CD4-positive, alpha-beta memory T cell (primary cell): Measurements from ENCODE around the gene TPST2. TPM values are rescaled to one million over a fixed set of nuclear protein-coding genes. Genes with fewer than 3 reads are reported as not detected.
A peak's percentile ranks its signal among the peaks of the same experiment; 100 is the strongest.
"Not testable (repeated sequence)": the region's sequence is repeated elsewhere in the genome, so short reads cannot be mapped to it uniquely, and the experiment has no call there.

Source experiments
- CTCF ChIA-PET: fragments of 350-600 bp; sonication (Branson Sonifier 250); formaldehyde crosslinking; loops from one replicate; lab custom pipeline; 2021; ENCODE audit warnings: inconsistent platforms; ENCODE audit not compliant: partially characterized antibody; lab: Charles Lee
- POLR2A ChIA-PET: fragments of 350-600 bp; sonication (Branson Sonifier 250); formaldehyde crosslinking; loops from one replicate; lab custom pipeline; 2021; ENCODE audit not compliant: partially characterized antibody; lab: Charles Lee
- DNase-seq, 5 donors: peaks; one replicate each; pipeline versions ENCODE4 v3.0.0 to v3.0.0-alpha.2; 2020 to 2022; ENCODE audit warnings: mixed read lengths in 1 of 5
- H3K27ac ChIP-seq: one replicate; pipeline ENCODE4 v1.7.0; 2013; ENCODE audit warnings: low read depth, low read length
- H3K27me3 ChIP-seq: 2 replicates; pipeline ENCODE4 v1.7.0; 2013; ENCODE audit warnings: mild to moderate bottlenecking, low read length, moderate library complexity; ENCODE audit not compliant: insufficient read depth
- H3K36me3 ChIP-seq: 2 replicates; pipeline ENCODE4 v1.7.0; 2013; ENCODE audit warnings: mild to moderate bottlenecking, low read length, moderate library complexity; ENCODE audit not compliant: insufficient read depth
- H3K4me1 ChIP-seq: 2 replicates; pipeline ENCODE4 v1.7.0; 2013; ENCODE audit warnings: mild to moderate bottlenecking, low read length, moderate library complexity; ENCODE audit not compliant: insufficient read depth
- H3K4me3 ChIP-seq, 2 donors: one replicate each; pipeline ENCODE4 v1.7.0; 2013; ENCODE audit warnings: low read length in 2 of 2, mild to moderate bottlenecking in 1 of 2
- H3K9me3 ChIP-seq, 2 donors: one replicate each; pipeline ENCODE4 v1.7.0; 2013; ENCODE audit warnings: low read length in 2 of 2, control low read depth in 1 of 2; ENCODE audit not compliant: control insufficient read depth in 1 of 2
- H3K27ac Mint-ChIP-seq, 7 donors: one replicate each; pipeline ENCODE4 v1.8.0; 2020 to 2021; ENCODE audit warnings: mixed read lengths in 7 of 7, mild to moderate bottlenecking in 6 of 7, inconsistent platforms in 3 of 7, moderate library complexity in 3 of 7
- H3K27me3 Mint-ChIP-seq, 2 donors: one replicate each; pipeline ENCODE4 v1.8.0; 2020 to 2021; ENCODE audit warnings: mixed read lengths in 2 of 2
- H3K36me3 Mint-ChIP-seq, 2 donors: one replicate each; pipeline ENCODE4 v1.8.0; 2020 to 2021; ENCODE audit warnings: mixed read lengths in 2 of 2, inconsistent platforms in 1 of 2, mild to moderate bottlenecking in 1 of 2
- H3K4me1 Mint-ChIP-seq, 4 donors: one replicate each; pipeline ENCODE4 v1.8.0; 2020 to 2021; ENCODE audit warnings: mixed read lengths in 4 of 4, mild to moderate bottlenecking in 1 of 4
- H3K4me3 Mint-ChIP-seq, 8 donors: one replicate each; pipeline ENCODE4 v1.8.0; 2020 to 2021; ENCODE audit warnings: mixed read lengths in 8 of 8, mild to moderate bottlenecking in 7 of 8, moderate library complexity in 6 of 8, inconsistent platforms in 3 of 8
- H3K9me3 Mint-ChIP-seq, 8 donors: one replicate each; pipeline ENCODE4 v1.8.0; 2020 to 2021; ENCODE audit warnings: mixed read lengths in 8 of 8, mild to moderate bottlenecking in 5 of 8, inconsistent platforms in 3 of 8, moderate library complexity in 1 of 8
- intact Hi-C: fragments of 100-400 bp; cut with micrococcal nuclease; formaldehyde crosslinking; loops from one replicate; pipeline ENCODE4 v1.15.1; 2023
- polyA plus RNA-seq, 2 donors: library from polyadenylated mRNA; unstranded; fragments of 300-500 nt; fragmentation: Illumina TruSeq; gene quantifications; one replicate each; pipeline ENCODE4 v1.2.3, GENCODE V29; 2021
- total RNA-seq, 2 experiments: library from RNA; stranded (reverse); gene quantifications; one replicate each; pipeline ENCODE4 v1.2.3, GENCODE V29; 2021

TPST2 gene
- total and polyA plus RNA-seq, 4 experiments from 2014 or later: 23.9 to 47.8 (median 37.2) TPM

GRCh38 chr22:26617271-26618199 lies 27.6 kb upstream of the TPST2 start, which contains the start of gene CRYBB1:
Gene CRYBB1 (minus strand): TSS chr22:26618027. CDS start chr22:26616319, 1,708 bp downstream.
- H3K4me1 ChIP-seq: no peaks in the 10 kb centered on the region
- Mint-ChIP-seq H3K9me3 (peaks cover 0 to 2% (median 0%) of the 10 kb centered on the region in 8 donors), H3K4me1 (peaks cover 0 to 9% (median 3%) of the 10 kb centered on the region in 4 donors), H3K27ac (peak within 1 kb of the TSS in 4 of 7 donors; percentile 41 to 88 (median 58)), H3K4me3 (no peak within 1 kb of the TSS), H3K27me3 (peaks cover 0 to 3% of the 10 kb centered on the region in 2 donors), H3K36me3 (no peaks in the 10 kb centered on the region)
- ChIA-PET CTCF (no interaction called here), POLR2A (no interaction called here)
- no peak within 1 kb of the TSS for H3K27ac ChIP-seq
- H3K9me3 ChIP-seq: no peaks in the 10 kb centered on the region
- no peak within 1 kb of the TSS for H3K4me3 ChIP-seq
- H3K36me3 ChIP-seq: no peaks in the 10 kb centered on the region
- intact Hi-C loops: no loop called here
- no peaks in the 10 kb centered on the region for H3K27me3 ChIP-seq
- no peak for DNase-seq

DNA sequence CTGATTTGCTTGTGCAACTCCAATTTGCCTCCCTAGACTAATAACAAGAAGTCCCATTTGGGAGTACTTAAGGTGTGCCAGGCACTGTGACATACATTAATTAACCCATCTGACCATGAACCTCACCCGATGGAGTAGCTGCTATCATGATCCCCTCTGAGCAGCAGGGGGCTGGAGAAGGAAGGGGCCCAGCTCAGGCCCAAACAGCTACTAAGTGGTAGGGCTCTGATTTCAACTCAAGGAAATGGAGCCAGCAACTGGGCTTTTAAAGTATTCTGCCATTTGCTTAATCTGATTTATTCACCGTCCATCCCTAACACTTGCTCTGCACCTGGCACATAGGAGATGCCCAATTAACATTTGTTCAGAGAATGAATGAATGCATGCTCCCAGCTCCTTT lies 26.7 kb upstream of the TPST2 start:
- H3K27ac ChIP-seq: no peak overlapping the region
- no peaks in the 10 kb centered on the region for H3K36me3 Mint-ChIP-seq
- ChIA-PET CTCF (no interaction called here), POLR2A (interaction anchor here (0.7 kb wide), 1 partner anchor 24 kb away, joined by 3 read pairs; no protein-coding TSS in a partner anchor)
- H3K4me1 Mint-ChIP-seq: peaks cover 0 to 10% (median 3%) of the 10 kb centered on the region in 4 donors
- no peak overlapping the region for H3K4me3 ChIP-seq
- no peak for DNase-seq
- H3K9me3 ChIP-seq: no peaks in the 10 kb centered on the region
- H3K9me3 Mint-ChIP-seq: peaks cover 0 to 2% (median 0%) of the 10 kb centered on the region in 8 donors
- intact Hi-C loops: no loop called here
- H3K4me3 Mint-ChIP-seq: no peak overlapping the region
- H3K4me1 ChIP-seq: no peaks in the 10 kb centered on the region
- no peaks in the 10 kb centered on the region for H3K27me3 ChIP-seq
- H3K27me3 Mint-ChIP-seq: peaks cover 0 to 3% of the 10 kb centered on the region in 2 donors
- H3K36me3 ChIP-seq: no peaks in the 10 kb centered on the region
- peak overlapping the region in 1 of 7 donors; percentile 6 for H3K27ac Mint-ChIP-seq

DNA sequence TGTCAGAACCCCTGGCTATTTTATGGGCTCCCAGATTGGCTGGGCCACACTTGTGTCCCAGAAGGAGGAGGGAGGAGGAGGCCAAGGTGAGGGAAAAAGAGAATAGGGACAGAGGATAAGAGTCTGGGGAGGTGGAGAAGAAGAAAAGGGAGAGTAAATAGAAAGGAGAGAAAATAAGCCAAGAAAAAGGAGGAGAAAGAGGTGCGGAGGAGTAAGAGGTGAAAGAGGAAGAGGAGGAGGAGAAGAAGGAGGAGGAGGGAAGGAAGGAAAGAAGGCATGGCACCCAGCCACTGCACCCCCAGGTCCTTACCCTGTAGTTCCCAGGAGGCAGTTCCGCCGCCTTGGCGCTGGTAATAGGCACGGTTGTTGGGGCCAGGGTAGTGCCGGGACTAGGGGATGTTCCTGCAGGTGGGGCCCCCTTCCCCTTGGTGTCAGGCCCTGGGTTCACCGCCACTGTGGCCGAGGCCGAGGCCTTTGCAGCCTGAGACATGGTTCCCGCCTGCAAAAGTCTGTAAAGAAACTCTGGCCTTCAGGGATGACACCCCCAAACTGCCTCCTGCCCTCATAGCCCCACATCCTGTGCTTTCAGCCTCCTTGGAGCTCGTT lies 26.0 kb upstream of the TPST2 start:
- no peak overlapping the region for H3K27ac ChIP-seq
- DNase-seq: no peak
- H3K4me1 ChIP-seq: peaks cover 3% of the 10 kb centered on the region
- no peak overlapping the region for H3K4me3 Mint-ChIP-seq
- peaks cover 0 to 2% (median 0%) of the 10 kb centered on the region in 8 donors for H3K9me3 Mint-ChIP-seq
- H3K27me3 ChIP-seq: no peaks in the 10 kb centered on the region
- H3K27ac Mint-ChIP-seq: no peak overlapping the region
- no peaks in the 10 kb centered on the region for H3K36me3 Mint-ChIP-seq
- ChIA-PET POLR2A (interaction anchor here (0.7 kb wide), 1 partner anchor 23 kb away, joined by 3 read pairs; no protein-coding TSS in a partner anchor), CTCF (no interaction called here)
- H3K27me3 Mint-ChIP-seq: peaks cover 0 to 3% of the 10 kb centered on the region in 2 donors
- no peaks in the 10 kb centered on the region for H3K36me3 ChIP-seq
- no peaks in the 10 kb centered on the region for H3K9me3 ChIP-seq
- intact Hi-C loops: no loop called here
- no peak overlapping the region for H3K4me3 ChIP-seq
- H3K4me1 Mint-ChIP-seq: peaks cover under 1 to 10% (median 3%) of the 10 kb centered on the region in 4 donors

GRCh38 chr22:26615149-26615548 lies 25.2 kb upstream of the TPST2 start:
- Mint-ChIP-seq H3K4me1 (peaks cover 8 to 18% (median 9%) of the 10 kb centered on the region in 4 donors), H3K27ac (no peak overlapping the region), H3K9me3 (peaks cover 0 to 2% (median 0%) of the 10 kb centered on the region in 8 donors), H3K27me3 (peaks cover 0 to 3% of the 10 kb centered on the region in 2 donors), H3K4me3 (no peak overlapping the region), H3K36me3 (no peaks in the 10 kb centered on the region)
- Histone ChIP-seq H3K27me3 (no peaks in the 10 kb centered on the region), H3K4me3 (no peak overlapping the region), H3K9me3 (no peaks in the 10 kb centered on the region), H3K36me3 (no peaks in the 10 kb centered on the region), H3K4me1 (peaks cover 10% of the 10 kb centered on the region), H3K27ac (no peak overlapping the region)
- no peak for DNase-seq
- intact Hi-C loops: no loop called here
- ChIA-PET POLR2A (no interaction called here), CTCF (no interaction called here)

DNA sequence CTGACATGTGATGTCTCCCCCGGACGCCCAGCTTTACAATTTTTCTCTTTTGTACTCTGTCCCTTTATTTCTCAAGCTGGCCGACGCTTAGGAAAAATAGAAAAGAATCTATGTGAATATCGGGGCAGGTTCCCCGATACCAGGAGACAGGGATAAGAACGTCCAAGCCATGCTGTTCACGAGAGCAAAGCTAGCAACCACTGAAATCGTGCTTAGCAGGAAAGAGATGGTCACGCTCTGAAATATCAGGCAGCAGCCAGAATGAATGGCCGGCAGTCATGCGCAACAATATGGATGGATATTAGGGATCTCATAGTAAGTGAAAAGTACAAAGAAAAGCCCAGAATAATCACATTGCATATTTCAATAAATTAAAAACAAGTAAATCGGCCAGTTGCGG lies 24.4 kb upstream of the TPST2 start:
- H3K4me3 ChIP-seq: no peak overlapping the region
- H3K36me3 Mint-ChIP-seq: no peaks in the 10 kb centered on the region
- DNase-seq: no peak
- H3K9me3 Mint-ChIP-seq: peaks cover 0 to 2% (median 0%) of the 10 kb centered on the region in 8 donors
- H3K9me3 ChIP-seq: no peaks in the 10 kb centered on the region
- no peaks in the 10 kb centered on the region for H3K27me3 ChIP-seq
- peaks cover 19% of the 10 kb centered on the region for H3K4me1 ChIP-seq
- H3K27me3 Mint-ChIP-seq: peaks cover 0 to 3% of the 10 kb centered on the region in 2 donors
- peaks cover 15 to 26% (median 17%) of the 10 kb centered on the region in 4 donors for H3K4me1 Mint-ChIP-seq
- no peaks in the 10 kb centered on the region for H3K36me3 ChIP-seq
- intact Hi-C loops: no loop called here
- ChIA-PET CTCF (no interaction called here), POLR2A (no interaction called here)
- H3K4me3 Mint-ChIP-seq: no peak overlapping the region
- no peak overlapping the region for H3K27ac ChIP-seq
- peak overlapping the region in 1 of 7 donors; percentile 35 for H3K27ac Mint-ChIP-seq

- Mint-ChIP-seq H3K4me1 (peaks cover 17 to 32% (median 19%) of the 10 kb centered on the region in 4 donors), H3K27ac (peak overlapping the region in 1 of 7 donors; percentile 35)
- H3K9me3 Mint-ChIP-seq, H3K4me3 ChIP-seq, CTCF ChIA-PET, H3K9me3 ChIP-seq, intact Hi-C loops, H3K36me3 ChIP-seq, POLR2A ChIA-PET, H3K27me3 ChIP-seq, H3K27ac ChIP-seq, H3K27me3 Mint-ChIP-seq, DNase-seq, H3K4me3 Mint-ChIP-seq, H3K36me3 Mint-ChIP-seq: not testable (repeated sequence)
- peaks cover 21% of the 10 kb centered on the region for H3K4me1 ChIP-seq
Observed at GRCh38 chr22:26613753-26614152, 23.8 kb upstream of the TPST2 start.

DNA sequence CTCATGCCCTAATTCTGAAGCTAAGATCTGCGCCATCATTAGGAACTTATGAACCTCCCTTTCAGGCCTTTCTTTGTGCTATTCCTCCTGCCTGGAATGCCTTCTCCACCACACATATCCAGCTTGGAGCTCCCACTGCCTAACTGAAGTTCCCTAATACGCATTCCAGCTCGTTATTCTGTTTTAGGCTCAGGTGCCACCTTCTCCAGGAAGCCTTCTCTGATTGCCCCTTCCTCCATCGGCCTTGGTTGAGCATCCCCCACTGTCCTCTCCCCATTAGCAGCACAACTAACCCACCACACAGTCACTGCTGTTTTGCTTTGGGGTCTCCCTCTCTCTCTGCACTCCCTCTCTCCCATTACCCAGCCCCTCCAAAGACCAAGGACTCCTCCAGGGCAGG lies 22.7 kb upstream of the TPST2 start:
- peaks cover 0 to 3% of the 10 kb centered on the region in 2 donors for H3K27me3 Mint-ChIP-seq
- ChIA-PET POLR2A (no interaction called here), CTCF (interaction anchor here (1.4 kb wide), 1 partner anchor 12 kb away, joined by 3 read pairs; no protein-coding TSS in a partner anchor)
- Histone ChIP-seq H3K27me3 (no peaks in the 10 kb centered on the region), H3K4me3 (no peak overlapping the region), H3K36me3 (no peaks in the 10 kb centered on the region), H3K27ac (no peak overlapping the region), H3K4me1 (peaks cover 21% of the 10 kb centered on the region), H3K9me3 (no peaks in the 10 kb centered on the region)
- no peaks in the 10 kb centered on the region for H3K36me3 Mint-ChIP-seq
- peak overlapping the region in 1 of 8 donors; percentile 54 for H3K4me3 Mint-ChIP-seq
- peak overlapping the region in 2 of 7 donors; percentile 26 to 56 for H3K27ac Mint-ChIP-seq
- H3K9me3 Mint-ChIP-seq: peaks cover 0 to 2% (median 0%) of the 10 kb centered on the region in 8 donors
- intact Hi-C loops: no loop called here
- H3K4me1 Mint-ChIP-seq: peaks cover 17 to 34% (median 19%) of the 10 kb centered on the region in 4 donors
- no peak for DNase-seq
